ENCODE data around the gene SP6. TPM values are rescaled to one million over a fixed set of nuclear protein-coding genes. Genes with fewer than 3 reads are reported as not detected.
A peak's percentile ranks its signal among the peaks of the same experiment; 100 is the strongest.

Gene SP6
- total RNA-seq, 1 experiment from 2014 or later, result 3.3 TPM

- TF ChIP-seq PRDM15 (CRISPR knock-in tag; IDR thresholded peaks at IDR 0.05), result no peak
- TF ChIP-seq FOXP1 (CRISPR knock-in tag; IDR thresholded peaks at IDR 0.05; ENCODE audit: borderline replicate concordance), result no peak
- no peak for TF ChIP-seq OVOL2 (CRISPR knock-in tag; IDR thresholded peaks at IDR 0.05; ENCODE audit: borderline replicate concordance)
- TF ChIP-seq MAX (CRISPR knock-in tag; IDR thresholded peaks at IDR 0.05), result no peak
Measured at GRCh38 chr17:47830396-47831002, 20.5 kb downstream of the SP6 start (continued).

GRCh38 chr17:47829870-47830269 lies 21.1 kb downstream of the SP6 start:
- TF ChIP-seq NFATC4 (CRISPR knock-in tag; IDR thresholded peaks at IDR 0.05) (no peak), E2F5 (CRISPR knock-in tag; IDR thresholded peaks at IDR 0.05) (no peak), ZBTB21 (CRISPR knock-in tag; IDR thresholded peaks at IDR 0.05; ENCODE audit: borderline replicate concordance) (no peak), TEAD4 (CRISPR knock-in tag; IDR thresholded peaks at IDR 0.05) (no peak), ELF4 (CRISPR knock-in tag; IDR thresholded peaks at IDR 0.05; ENCODE audit: low read depth) (no peak), CREM (CRISPR knock-in tag; IDR thresholded peaks at IDR 0.05) (no peak), ZNF232 (CRISPR knock-in tag; IDR thresholded peaks at IDR 0.05) (no peak), GABPB1 (CRISPR knock-in tag; IDR thresholded peaks at IDR 0.05) (no peak), E2F4 (CRISPR knock-in tag; IDR thresholded peaks at IDR 0.05; ENCODE audit: borderline replicate concordance, low read depth) (no peak), NFE2L1 (CRISPR knock-in tag; IDR thresholded peaks at IDR 0.05) (no peak), ZNF425 (CRISPR knock-in tag; conservative IDR thresholded peaks at IDR 0.05) (no peak), ETV6 (CRISPR knock-in tag; IDR thresholded peaks at IDR 0.05) (no peak), JAZF1 (CRISPR knock-in tag; IDR thresholded peaks at IDR 0.05) (no peak), GRHL2 (CRISPR knock-in tag; IDR thresholded peaks at IDR 0.05; ENCODE audit: insufficient replicate concordance, severe bottlenecking) (no peak), FOXJ3 (CRISPR knock-in tag; IDR thresholded peaks at IDR 0.05; ENCODE audit: borderline replicate concordance) (no peak)
- ChIA-PET POLR2A (no interaction called here), CTCF (no interaction called here)
- Mint-ChIP-seq H3K27ac (no peak overlapping the region), H3K4me1 (peaks cover 12% of the 10 kb centered on the region), H3K27me3 (ENCODE audit: low read depth) (no peaks in the 10 kb centered on the region), H3K9me3 (no peaks in the 10 kb centered on the region), H3K36me3 (peaks cover 25% of the 10 kb centered on the region), H3K4me3 (peak overlapping the region; percentile 98)
- DNase-seq (ENCODE audit: low spot score), result no peak
- no peak for ATAC-seq

Measured in WTC11 (cell line).